Muscle layer of duodenum (tissue), 2 donors: ENCODE results near the gene CLASP1.

ENCODE experiments used
- H3K27ac ChIP-seq: one replicate; pipeline ENCODE4 v1.7.0; 2013; ENCODE audit warnings: mild to moderate bottlenecking, low read length
- H3K27me3 ChIP-seq: one replicate; pipeline ENCODE4 v1.7.0; 2013; ENCODE audit warnings: low read depth, mild to moderate bottlenecking, control low read depth, low read length
- H3K36me3 ChIP-seq, 2 donors: one replicate each; pipeline ENCODE4 v1.7.0; 2013; ENCODE audit warnings: low read length in 2 of 2, control low read depth in 1 of 2, mild to moderate bottlenecking in 1 of 2; ENCODE audit not compliant: insufficient read depth in 2 of 2, control insufficient read depth in 1 of 2
- H3K4me1 ChIP-seq, 2 donors: one replicate each; pipeline ENCODE4 v1.7.0; 2013; ENCODE audit warnings: low read length in 2 of 2, mild to moderate bottlenecking in 2 of 2, control low read depth in 1 of 2, moderate library complexity in 1 of 2; ENCODE audit not compliant: insufficient read depth in 2 of 2, control insufficient read depth in 1 of 2
- H3K4me3 ChIP-seq, 2 donors: one replicate each; pipeline ENCODE4 v1.7.0; 2013; ENCODE audit warnings: low read length in 2 of 2, low read depth in 1 of 2, mild to moderate bottlenecking in 1 of 2
- H3K9me3 ChIP-seq, 2 donors: one replicate each; pipeline ENCODE4 v1.7.0; 2013; ENCODE audit warnings: low read length in 2 of 2, control low read depth in 1 of 2, mild to moderate bottlenecking in 1 of 2; ENCODE audit not compliant: control insufficient read depth in 1 of 2
- donor health status: healthy.

Gene CLASP1

DNA sequence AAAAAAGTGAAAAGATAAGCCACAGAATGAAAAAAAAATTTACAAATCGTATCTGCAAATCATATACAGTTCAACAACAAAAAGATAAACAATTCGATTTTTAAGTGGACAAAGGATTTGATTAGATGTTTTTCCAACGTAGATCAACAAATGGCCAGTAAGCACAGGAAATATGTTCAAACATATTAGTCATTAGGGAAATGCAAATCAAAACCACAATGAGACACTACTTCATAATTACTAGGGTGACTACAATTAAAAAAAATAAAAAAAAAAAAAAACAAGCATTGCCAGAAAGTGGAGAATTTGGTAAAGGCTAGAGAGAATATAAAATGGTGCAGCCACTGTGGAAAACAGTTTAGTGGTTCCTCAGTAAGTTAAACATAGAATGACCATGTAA, 156.9 kb downstream of the CLASP1 start:
- Histone ChIP-seq H3K4me3 (no peak overlapping the region), H3K27ac (no peak overlapping the region), H3K27me3 (no peaks in the 10 kb centered on the region), H3K4me1 (peaks cover 0 to 24% of the 10 kb centered on the region in 2 donors), H3K9me3 (no peaks in the 10 kb centered on the region), H3K36me3 (peaks cover 3 to 4% of the 10 kb centered on the region in 2 donors)

DNA sequence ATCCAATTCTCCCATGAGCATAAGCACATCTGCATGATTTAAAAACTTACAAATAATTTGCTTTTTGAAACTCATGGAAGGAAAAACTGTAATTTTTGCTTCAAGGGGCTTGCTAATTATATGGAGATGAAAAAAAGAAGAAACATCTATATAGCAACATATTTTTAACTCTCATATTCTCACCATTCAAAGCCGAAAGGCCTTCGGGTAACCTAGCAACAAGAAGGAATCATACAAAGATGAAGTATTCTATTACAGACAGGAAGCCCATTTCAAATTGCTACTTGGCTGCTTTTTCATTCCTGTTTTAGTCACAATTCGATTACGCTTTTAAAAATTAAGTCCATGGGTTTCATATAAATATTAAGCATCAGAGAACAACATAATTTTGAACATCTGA, 157.7 kb downstream of the CLASP1 start:
- Histone ChIP-seq H3K27ac (no peak overlapping the region), H3K36me3 (peaks cover 3 to 4% of the 10 kb centered on the region in 2 donors), H3K9me3 (no peaks in the 10 kb centered on the region), H3K4me3 (no peak overlapping the region), H3K27me3 (no peaks in the 10 kb centered on the region), H3K4me1 (peaks cover 0 to 24% of the 10 kb centered on the region in 2 donors)

DNA sequence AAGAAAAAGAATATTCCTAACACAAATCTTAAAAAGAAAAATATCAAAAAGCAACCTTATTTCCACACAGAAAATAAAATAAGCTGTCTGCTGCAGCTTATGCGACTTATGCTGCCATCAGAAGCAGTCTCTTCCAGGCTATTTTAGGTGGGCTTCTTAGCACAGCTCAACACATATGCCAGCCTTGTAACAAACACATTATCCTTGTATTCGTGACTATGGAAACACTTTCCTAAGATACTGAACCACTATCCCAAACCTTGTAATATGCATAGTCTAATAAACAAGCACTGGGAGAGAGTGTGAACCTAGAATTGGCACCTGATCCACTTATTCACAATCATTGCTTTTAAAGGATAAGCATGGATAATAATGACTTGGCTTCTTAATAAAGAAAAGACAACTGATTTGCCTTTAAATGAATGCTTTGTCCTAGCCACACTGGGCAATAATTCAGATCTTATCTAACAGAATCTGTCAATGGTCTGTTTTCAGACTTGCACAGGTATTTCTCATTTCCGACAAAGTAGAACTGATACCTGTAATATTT, 158.6 kb downstream of the CLASP1 start:
- H3K4me1 ChIP-seq, result peaks cover 0 to 24% of the 10 kb centered on the region in 2 donors
- no peaks in the 10 kb centered on the region for H3K9me3 ChIP-seq
- no peaks in the 10 kb centered on the region for H3K27me3 ChIP-seq
- no peak overlapping the region for H3K4me3 ChIP-seq
- H3K36me3 ChIP-seq, result no peaks in the 10 kb centered on the region
- no peak overlapping the region for H3K27ac ChIP-seq

DNA sequence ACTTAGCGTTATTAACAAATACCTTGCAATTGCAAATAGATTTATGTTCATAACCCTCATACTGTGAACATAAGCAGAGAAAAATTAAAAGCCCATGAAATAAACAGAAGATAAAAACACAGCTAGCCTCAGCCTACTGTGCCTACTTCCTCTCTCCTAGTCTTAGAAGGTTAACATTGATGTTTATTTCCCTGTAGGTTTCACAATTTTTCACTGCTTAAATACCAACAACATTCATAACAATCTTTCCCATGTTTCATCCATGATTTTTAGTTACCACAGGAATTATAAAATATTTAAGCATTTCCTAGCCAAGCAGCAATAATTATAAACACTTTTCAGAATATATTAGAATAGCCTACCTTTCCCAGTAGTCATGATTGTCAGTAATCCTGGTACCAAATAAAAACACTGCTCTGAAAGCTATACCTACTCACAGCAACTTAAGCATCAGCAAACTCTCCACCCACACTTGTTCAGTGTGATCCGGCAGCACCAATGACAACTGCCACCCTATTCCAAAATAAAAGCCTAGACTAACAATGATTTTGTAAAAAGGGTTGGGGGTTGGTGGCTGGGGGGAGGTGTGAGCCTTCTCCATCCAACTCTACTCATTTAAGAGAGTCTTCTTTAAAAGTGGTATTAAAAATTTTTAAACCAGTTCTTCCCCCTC, 159.2 kb downstream of the CLASP1 start:
- H3K4me1 ChIP-seq, result peaks cover 0 to 26% of the 10 kb centered on the region in 2 donors
- H3K27ac ChIP-seq, result no peak overlapping the region
- no peaks in the 10 kb centered on the region for H3K9me3 ChIP-seq
- no peaks in the 10 kb centered on the region for H3K27me3 ChIP-seq
- no peaks in the 10 kb centered on the region for H3K36me3 ChIP-seq
- no peak overlapping the region for H3K4me3 ChIP-seq

DNA sequence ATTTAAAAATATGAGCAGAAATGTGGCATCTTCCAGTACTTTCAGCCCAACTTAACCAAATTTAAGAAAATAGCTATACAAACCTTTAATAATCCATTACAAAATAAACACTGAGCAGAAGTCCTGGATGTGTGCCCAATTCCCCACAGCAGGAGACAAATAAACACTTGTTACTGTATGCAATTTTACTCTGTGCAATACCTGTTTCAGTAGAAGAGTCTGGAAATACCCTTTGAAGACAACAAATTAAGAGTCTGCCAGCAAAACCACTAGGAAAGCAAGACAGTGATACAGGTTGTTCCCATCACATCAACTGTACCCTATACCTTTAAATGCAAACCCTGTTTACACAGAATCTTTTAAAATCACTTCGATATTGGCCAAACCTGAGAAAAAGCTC, 160.0 kb downstream of the CLASP1 start:
- no peaks in the 10 kb centered on the region for H3K27me3 ChIP-seq
- no peak overlapping the region for H3K27ac ChIP-seq
- peaks cover 0 to 34% of the 10 kb centered on the region in 2 donors for H3K4me1 ChIP-seq
- no peaks in the 10 kb centered on the region for H3K9me3 ChIP-seq
- H3K36me3 ChIP-seq, result no peaks in the 10 kb centered on the region
- no peak overlapping the region for H3K4me3 ChIP-seq

DNA sequence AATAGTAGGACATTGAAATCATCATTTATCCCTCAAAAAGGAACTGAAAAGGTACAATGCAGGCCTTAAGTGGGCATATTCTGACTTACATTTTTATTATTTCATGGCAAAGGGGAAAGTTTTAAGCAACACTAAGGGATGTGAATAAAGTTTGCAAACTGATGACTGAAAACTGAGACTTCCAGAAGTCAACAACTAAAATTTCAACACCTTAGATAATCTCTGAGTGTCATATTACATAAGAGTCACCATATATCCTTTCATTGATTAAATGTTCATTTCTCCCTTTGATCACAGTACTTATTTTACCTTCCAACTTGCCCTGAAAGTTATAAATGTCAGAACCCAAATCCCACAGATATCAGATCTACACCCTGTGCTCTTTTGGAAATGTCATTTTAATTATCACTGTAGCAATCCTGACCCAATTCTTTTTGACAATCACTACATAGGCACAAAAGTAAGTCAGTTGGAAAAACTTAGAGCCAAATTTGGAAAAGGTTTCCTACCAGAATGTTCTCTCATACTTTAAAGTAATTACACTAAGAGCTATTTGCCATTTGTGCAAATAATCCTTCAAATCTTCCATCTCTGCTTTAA, 163.0 kb downstream of the CLASP1 start:
- no peaks in the 10 kb centered on the region for H3K9me3 ChIP-seq
- no peak overlapping the region for H3K27ac ChIP-seq
- no peaks in the 10 kb centered on the region for H3K36me3 ChIP-seq
- no peak overlapping the region for H3K4me3 ChIP-seq
- H3K27me3 ChIP-seq, result no peaks in the 10 kb centered on the region
- H3K4me1 ChIP-seq, result peaks cover under 1 to 54% of the 10 kb centered on the region in 2 donors

DNA sequence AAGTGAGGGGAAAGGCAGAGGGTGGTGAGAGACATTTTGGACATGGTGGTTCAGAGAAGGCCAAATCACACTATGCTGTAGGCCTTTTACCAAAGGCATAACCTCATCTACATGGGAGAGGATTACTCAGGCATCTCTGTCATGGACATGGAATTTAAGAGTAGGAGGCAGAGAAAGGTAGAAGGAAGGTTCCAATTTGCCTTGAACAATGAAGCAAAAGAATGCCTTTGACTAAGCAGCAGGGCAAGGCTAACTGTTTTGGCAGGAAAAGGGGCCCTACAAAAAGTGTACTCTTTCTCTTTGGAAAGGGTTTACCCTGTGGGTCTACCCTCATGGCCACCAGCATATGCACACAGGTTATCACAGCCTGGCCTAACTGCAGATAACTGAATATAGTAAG, 164.2 kb downstream of the CLASP1 start:
- Histone ChIP-seq H3K27ac (peak overlapping the region; percentile 32), H3K4me1 (peaks cover 10 to 64% of the 10 kb centered on the region in 2 donors), H3K27me3 (no peaks in the 10 kb centered on the region), H3K4me3 (no peak overlapping the region), H3K36me3 (no peaks in the 10 kb centered on the region), H3K9me3 (no peaks in the 10 kb centered on the region)

DNA sequence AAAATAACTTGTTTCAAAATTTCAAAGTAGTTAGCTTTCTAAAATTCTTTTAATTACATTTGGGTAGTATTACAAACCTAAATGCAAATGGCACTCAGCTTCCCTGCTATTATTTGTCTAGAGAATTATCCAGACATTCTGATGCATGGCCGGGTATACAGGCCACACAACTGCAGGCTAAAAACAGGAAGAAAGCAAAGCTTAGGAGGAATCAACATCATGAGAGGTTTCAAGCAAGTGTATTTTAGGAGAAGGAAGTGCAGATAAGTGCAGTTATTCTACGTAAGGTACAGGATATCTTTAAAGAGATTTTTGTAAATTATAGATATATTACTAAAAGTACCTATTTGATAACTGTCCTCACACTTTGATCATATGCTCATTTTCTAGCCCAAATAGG, 165.4 kb downstream of the CLASP1 start:
- H3K27me3 ChIP-seq, result no peaks in the 10 kb centered on the region
- no peaks in the 10 kb centered on the region for H3K36me3 ChIP-seq
- peaks cover 16 to 59% of the 10 kb centered on the region in 2 donors for H3K4me1 ChIP-seq
- no peak overlapping the region for H3K27ac ChIP-seq
- no peak overlapping the region for H3K4me3 ChIP-seq
- no peaks in the 10 kb centered on the region for H3K9me3 ChIP-seq

DNA sequence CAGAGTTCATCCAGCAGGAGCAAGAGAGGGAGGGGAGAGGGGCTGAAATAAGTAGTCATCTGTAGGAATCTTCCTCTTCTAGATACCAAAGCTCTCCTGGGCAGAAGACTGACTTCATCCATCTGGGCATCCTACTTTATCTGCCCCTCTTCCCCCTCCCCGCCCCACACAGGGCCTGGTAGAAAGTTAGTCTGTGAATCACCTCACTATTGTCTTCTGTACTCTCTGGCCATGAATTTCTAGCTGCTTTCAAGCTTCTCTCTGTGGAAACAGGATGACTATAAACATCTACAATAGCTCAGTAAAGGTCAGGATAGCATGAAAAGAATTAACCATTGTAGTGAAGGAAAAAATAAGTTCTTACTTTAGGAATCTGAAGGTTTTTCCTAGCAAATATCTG, 166.2 kb downstream of the CLASP1 start:
- Histone ChIP-seq H3K27me3 (no peaks in the 10 kb centered on the region), H3K27ac (no peak overlapping the region), H3K36me3 (no peaks in the 10 kb centered on the region), H3K4me1 (peaks cover 16 to 52% of the 10 kb centered on the region in 2 donors), H3K4me3 (no peak overlapping the region), H3K9me3 (no peaks in the 10 kb centered on the region)

DNA sequence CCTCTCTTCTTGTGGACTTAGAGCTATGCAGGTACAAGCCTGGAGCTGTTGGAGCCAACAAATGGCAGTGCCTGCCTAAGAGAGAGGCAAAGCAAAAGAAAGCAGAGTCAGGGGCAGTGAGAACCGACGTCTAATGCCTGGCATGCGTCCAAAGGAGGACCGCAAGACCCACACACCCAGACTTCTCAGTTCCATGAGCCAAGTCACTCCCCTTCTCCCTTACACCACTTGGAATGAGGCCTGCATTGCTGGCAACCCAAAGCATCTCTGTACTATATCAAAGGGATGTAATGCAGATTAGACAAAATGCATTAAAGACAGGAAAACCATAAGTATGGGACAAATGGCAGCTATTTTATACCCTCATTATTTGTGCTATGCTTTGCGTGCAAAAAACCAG, 168.4 kb downstream of the CLASP1 start:
- H3K9me3 ChIP-seq, result no peaks in the 10 kb centered on the region
- no peak overlapping the region for H3K4me3 ChIP-seq
- no peaks in the 10 kb centered on the region for H3K36me3 ChIP-seq
- peaks cover 16 to 67% of the 10 kb centered on the region in 2 donors for H3K4me1 ChIP-seq
- no peak overlapping the region for H3K27ac ChIP-seq
- no peaks in the 10 kb centered on the region for H3K27me3 ChIP-seq

DNA sequence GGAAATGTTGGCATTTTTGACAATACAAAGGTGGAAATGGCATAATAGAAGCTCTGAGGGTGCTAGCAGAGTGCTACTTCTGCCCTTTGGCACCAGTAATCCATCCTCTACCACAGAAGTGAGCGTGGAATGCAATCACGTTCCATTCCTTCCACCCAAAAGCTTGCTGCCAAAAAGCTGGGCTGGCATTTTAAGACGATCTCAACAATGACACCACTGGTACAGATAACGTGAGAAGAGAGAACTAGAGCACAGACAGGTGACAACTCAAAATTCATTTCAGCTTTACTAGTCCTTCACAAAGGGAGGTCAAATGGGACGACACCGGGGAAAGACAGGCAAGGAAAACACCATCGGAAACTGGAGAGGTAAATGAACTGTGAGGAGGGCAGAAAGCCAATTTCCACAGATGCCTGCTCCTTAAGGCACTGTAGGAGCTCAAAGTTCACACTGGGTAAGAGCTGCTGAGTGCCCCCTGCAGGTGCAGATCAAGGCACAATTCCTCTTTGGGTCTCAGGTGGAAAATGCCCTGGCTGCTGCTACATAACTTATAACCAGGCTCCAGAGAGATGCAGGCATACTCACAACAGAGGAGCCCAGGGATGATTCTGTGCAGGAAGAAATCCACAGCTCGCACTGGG, 169.3 kb downstream of the CLASP1 start:
- H3K36me3 ChIP-seq, result no peaks in the 10 kb centered on the region
- H3K27ac ChIP-seq, result peak overlapping the region; percentile 24
- H3K27me3 ChIP-seq, result no peaks in the 10 kb centered on the region
- H3K9me3 ChIP-seq, result no peaks in the 10 kb centered on the region
- H3K4me1 ChIP-seq, result peaks cover 16 to 72% of the 10 kb centered on the region in 2 donors
- H3K4me3 ChIP-seq, result no peak overlapping the region
